ENCODE measurements around the gene FHIP1A. TPM values are rescaled to one million over a fixed set of nuclear protein-coding genes. Genes with fewer than 3 reads are reported as not detected.

The FHIP1A gene
- total and polyA plus RNA-seq, 2 of the 13 experiments (the other 11 are each of a cell fraction or from before 2014, with no cell fraction given) = 4.1 to 6.2 TPM

DNA sequence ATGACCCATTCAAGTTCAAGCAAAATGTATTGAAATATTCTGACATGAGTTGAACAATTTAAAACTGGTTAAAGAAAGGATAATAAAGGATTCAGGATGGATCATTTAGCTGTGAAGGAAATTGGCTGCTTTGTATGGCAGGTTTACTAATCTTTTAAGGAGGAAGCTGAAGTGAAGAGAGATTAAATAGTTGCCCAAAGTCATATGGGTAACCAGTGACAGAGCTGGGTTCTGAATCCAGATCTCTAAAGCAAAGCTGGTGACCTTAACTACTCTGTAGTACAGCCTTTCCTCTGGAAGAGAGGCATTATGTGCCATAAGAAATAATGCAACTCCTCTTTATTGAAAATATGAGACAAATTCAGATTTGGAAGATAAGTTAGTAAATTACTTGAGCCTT is 22.8 kb downstream of the FHIP1A start:
- H3K27me3 ChIP-seq (ENCODE audit: control insufficient read depth in 1 of 2, insufficient read depth in 2 of 2, low read length in 2 of 2) = no peaks in the 10 kb centered on the region
- DNase-seq (ENCODE audit: low spot score) (no peak), FAIRE-seq (no peak), ATAC-seq (no peak)
- H2AFZ ChIP-seq (ENCODE audit: low read length) = no peak overlapping the region
- no peak overlapping the region for H3K27ac ChIP-seq (ENCODE audit: extremely low read length, insufficient read depth, low read length)
- H3K79me2 ChIP-seq (ENCODE audit: insufficient read depth, low read length) = no peaks in the 10 kb centered on the region
- no peaks in the 10 kb centered on the region for H3K4me1 ChIP-seq (ENCODE audit: insufficient read depth, low read length)
- CTCF ChIA-PET (ENCODE audit: low intra/inter-chr PET ratio, low total read pairs) = no interaction called here
- no peak overlapping the region for H3K4me3 ChIP-seq (replicated peaks in 1 of 3; ENCODE audit: insufficient read depth in 1 of 3, low read depth in 2 of 3, low read length in 3 of 3)
- POLR2A ChIA-PET = no interaction called here
- intact Hi-C loops (cut with micrococcal nuclease; ENCODE audit: unreplicated experiment) = no loop called here
- in situ Hi-C loops (cut with HindIII; ENCODE audit: extremely low pct_ligation_motif_present, low pct_unique_long_range_greater_than_20kb) = no loop called here
- BruUV-seq (replicated peaks) = no TSS peak
- no peaks in the 10 kb centered on the region for H3K9me3 ChIP-seq (ENCODE audit: low read length)
- no peaks in the 10 kb centered on the region for H3K36me3 ChIP-seq (replicated peaks in 1 of 2; ENCODE audit: control insufficient read depth in 1 of 2, insufficient read depth in 2 of 2, low read length in 2 of 2)
- H3K4me2 ChIP-seq (ENCODE audit: low read depth, low read length) = no peak overlapping the region
- H4K20me1 ChIP-seq (ENCODE audit: insufficient read depth, low read length) = no peaks in the 10 kb centered on the region
- no peak overlapping the region for H3K9ac ChIP-seq (ENCODE audit: insufficient read depth, low read depth, low read length)
- TF ChIP-seq GABPA (IDR thresholded peaks at IDR 0.05; ENCODE audit: low read depth, low read length) (no peak), GABPA (CRISPR knock-in tag; IDR thresholded peaks at IDR 0.05; ENCODE audit: low read depth) (no peak), ZIK1 (CRISPR knock-in tag; IDR thresholded peaks at IDR 0.05; ENCODE audit: borderline replicate concordance, low read depth) (no peak), ZFX (CRISPR knock-in tag; IDR thresholded peaks at IDR 0.05; ENCODE audit: low read depth) (no peak), FIP1L1 (IDR thresholded peaks at IDR 0.05; ENCODE audit: borderline replicate concordance, insufficient read depth, low read depth, low read length) (no peak), ZNF562 (CRISPR knock-in tag; IDR thresholded peaks at IDR 0.05; ENCODE audit: borderline replicate concordance) (no peak), ZNF30 (CRISPR knock-in tag; IDR thresholded peaks at IDR 0.05) (no peak), ZNF350 (CRISPR knock-in tag; IDR thresholded peaks at IDR 0.05; ENCODE audit: borderline replicate concordance, low read depth) (no peak), RAD21 (CRISPR knock-in tag; IDR thresholded peaks at IDR 0.05) (no peak), ZBTB8A (CRISPR knock-in tag; IDR thresholded peaks at IDR 0.05; ENCODE audit: borderline replicate concordance, low read depth) (no peak), GATAD1 (CRISPR knock-in tag; IDR thresholded peaks at IDR 0.05) (no peak), SMAD1 (CRISPR knock-in tag; IDR thresholded peaks at IDR 0.05; ENCODE audit: borderline replicate concordance, low read depth) (no peak)
- TF ChIP-seq, protein P1, sequence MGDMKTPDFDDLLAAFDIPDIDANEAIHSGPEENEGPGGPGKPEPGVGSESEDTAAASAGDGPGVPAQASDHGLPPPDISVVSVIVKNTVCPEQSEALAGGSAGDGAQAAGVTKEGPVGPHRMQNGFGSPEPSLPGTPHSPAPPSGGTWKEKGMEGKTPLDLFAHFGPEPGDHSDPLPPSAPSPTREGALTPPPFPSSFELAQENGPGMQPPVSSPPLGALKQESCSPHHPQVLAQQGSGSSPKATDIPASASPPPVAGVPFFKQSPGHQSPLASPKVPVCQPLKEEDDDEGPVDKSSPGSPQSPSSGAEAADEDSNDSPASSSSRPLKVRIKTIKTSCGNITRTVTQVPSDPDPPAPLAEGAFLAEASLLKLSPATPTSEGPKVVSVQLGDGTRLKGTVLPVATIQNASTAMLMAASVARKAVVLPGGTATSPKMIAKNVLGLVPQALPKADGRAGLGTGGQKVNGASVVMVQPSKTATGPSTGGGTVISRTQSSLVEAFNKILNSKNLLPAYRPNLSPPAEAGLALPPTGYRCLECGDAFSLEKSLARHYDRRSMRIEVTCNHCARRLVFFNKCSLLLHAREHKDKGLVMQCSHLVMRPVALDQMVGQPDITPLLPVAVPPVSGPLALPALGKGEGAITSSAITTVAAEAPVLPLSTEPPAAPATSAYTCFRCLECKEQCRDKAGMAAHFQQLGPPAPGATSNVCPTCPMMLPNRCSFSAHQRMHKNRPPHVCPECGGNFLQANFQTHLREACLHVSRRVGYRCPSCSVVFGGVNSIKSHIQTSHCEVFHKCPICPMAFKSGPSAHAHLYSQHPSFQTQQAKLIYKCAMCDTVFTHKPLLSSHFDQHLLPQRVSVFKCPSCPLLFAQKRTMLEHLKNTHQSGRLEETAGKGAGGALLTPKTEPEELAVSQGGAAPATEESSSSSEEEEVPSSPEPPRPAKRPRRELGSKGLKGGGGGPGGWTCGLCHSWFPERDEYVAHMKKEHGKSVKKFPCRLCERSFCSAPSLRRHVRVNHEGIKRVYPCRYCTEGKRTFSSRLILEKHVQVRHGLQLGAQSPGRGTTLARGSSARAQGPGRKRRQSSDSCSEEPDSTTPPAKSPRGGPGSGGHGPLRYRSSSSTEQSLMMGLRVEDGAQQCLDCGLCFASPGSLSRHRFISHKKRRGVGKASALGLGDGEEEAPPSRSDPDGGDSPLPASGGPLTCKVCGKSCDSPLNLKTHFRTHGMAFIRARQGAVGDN (CRISPR knock-in tag; IDR thresholded peaks at IDR 0.05) = no peak
- TF ChIP-seq, protein P2, sequence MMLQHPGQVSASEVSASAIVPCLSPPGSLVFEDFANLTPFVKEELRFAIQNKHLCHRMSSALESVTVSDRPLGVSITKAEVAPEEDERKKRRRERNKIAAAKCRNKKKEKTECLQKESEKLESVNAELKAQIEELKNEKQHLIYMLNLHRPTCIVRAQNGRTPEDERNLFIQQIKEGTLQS (CRISPR knock-in tag; IDR thresholded peaks at IDR 0.05) = no peak
- TF ChIP-seq, protein P3, sequence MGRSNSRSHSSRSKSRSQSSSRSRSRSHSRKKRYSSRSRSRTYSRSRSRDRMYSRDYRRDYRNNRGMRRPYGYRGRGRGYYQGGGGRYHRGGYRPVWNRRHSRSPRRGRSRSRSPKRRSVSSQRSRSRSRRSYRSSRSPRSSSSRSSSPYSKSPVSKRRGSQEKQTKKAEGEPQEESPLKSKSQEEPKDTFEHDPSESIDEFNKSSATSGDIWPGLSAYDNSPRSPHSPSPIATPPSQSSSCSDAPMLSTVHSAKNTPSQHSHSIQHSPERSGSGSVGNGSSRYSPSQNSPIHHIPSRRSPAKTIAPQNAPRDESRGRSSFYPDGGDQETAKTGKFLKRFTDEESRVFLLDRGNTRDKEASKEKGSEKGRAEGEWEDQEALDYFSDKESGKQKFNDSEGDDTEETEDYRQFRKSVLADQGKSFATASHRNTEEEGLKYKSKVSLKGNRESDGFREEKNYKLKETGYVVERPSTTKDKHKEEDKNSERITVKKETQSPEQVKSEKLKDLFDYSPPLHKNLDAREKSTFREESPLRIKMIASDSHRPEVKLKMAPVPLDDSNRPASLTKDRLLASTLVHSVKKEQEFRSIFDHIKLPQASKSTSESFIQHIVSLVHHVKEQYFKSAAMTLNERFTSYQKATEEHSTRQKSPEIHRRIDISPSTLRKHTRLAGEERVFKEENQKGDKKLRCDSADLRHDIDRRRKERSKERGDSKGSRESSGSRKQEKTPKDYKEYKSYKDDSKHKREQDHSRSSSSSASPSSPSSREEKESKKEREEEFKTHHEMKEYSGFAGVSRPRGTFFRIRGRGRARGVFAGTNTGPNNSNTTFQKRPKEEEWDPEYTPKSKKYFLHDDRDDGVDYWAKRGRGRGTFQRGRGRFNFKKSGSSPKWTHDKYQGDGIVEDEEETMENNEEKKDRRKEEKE (IDR thresholded peaks at IDR 0.05) = no peak
- TF ChIP-seq, protein P4, sequence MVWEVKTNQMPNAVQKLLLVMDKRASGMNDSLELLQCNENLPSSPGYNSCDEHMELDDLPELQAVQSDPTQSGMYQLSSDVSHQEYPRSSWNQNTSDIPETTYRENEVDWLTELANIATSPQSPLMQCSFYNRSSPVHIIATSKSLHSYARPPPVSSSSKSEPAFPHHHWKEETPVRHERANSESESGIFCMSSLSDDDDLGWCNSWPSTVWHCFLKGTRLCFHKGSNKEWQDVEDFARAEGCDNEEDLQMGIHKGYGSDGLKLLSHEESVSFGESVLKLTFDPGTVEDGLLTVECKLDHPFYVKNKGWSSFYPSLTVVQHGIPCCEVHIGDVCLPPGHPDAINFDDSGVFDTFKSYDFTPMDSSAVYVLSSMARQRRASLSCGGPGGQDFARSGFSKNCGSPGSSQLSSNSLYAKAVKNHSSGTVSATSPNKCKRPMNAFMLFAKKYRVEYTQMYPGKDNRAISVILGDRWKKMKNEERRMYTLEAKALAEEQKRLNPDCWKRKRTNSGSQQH (CRISPR knock-in tag; IDR thresholded peaks at IDR 0.05; ENCODE audit: low read depth) = no peak

Data from HepG2 (cell line).